HT1080 (cell line): ENCODE measurements around the gene CAB39L. TPM values are rescaled to one million over a fixed set of nuclear protein-coding genes. Genes with fewer than 3 reads are reported as not detected.

Experiments
- DNase-seq: peaks from one replicate; pipeline ENCODE4 v3.0.0-alpha.2; 2015; ENCODE audit warnings: low read depth
- total RNA-seq: library from RNA; depleted of rRNA; stranded (reverse); fragments of >200 nt; shearing (Covaris generic); gene quantifications from 2 replicates; pipeline ENCODE4 v1.2.3, GENCODE V29; 2014

The CAB39L gene
- total RNA-seq, 1 experiment from 2014 or later: 2.1 TPM

DNA sequence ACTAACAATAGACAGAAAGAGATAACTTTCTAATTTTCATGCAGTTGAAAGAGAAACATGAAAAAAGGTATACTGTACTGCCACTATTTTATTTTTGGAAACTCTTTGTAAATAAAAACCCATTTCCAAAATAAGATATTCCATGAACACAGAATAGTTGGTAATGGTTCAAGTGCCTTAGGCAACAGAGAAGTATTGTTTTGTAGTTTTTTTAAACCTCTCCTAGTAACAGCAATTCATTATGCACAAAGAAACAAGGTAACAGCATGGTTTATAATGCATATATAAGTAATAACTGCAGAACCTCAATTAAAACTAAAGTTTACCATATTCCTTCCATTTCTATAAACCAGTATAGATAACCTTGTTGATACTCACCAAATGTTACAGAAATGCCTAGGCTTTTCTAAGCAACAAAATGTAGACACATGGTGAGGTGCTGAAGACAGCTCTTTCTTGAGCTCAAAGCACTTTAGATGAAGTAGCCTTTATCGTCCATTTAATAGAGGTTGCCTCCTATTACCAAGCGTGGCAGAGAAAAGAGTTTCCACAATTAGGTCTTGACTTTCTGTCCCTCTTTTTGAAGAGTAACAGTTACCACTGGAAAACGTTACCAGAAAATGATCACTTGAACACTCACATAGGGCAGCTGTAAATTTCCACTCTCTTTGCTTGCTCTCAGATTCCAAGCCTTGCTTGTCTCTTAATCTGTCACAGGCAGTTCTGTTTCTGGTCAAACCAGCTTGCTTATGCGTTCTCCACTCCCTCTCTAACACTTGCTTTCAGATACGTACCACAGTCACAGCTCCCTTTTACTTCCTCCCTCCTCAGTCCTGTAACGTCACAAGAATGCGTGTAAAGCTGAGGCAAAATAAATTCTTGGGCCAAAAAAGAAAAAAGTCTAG lies 42.9 kb downstream of the CAB39L start:
- DNase-seq: no peak

DNA sequence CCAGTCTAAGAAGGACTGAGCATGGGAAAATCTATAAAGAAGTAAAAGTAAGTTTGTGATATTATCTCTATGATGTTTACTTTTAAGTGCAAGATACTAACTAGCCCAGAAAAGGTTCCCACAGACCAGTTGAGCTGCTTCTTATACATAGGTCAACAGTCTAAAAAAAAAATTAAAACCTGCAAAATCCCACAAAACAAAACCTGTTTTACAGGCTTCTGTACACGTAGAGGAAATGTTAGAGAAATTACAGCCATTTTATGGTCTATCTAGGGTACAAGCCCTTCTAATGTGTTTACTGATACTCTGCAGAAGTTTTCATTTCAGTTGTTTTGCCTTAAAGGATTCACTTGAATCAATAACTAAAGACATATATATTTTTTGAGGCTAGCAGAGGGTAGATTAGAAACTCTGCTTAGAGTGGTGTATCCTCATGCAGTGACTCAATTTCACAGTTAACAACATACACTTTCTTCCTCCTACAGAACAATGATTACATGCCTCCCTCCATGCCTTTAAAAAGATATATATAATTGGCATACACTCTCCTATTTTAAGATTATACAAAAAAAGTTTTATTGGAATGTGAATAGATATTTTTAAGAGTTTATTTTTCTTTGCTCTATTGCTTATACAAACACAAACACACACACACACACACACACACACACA lies 43.9 kb downstream of the CAB39L start:
- DNase-seq: no peak

- DNase-seq: no peak
Observed at GRCh38 chr13:49395878-49396380, 47.9 kb downstream of the CAB39L start.

- DNase-seq: no peak
Observed at GRCh38 chr13:49395451-49395865, 48.4 kb downstream of the CAB39L start.

- no peak for DNase-seq
Observed at GRCh38 chr13:49388091-49388635, 55.7 kb downstream of the CAB39L start.

DNA sequence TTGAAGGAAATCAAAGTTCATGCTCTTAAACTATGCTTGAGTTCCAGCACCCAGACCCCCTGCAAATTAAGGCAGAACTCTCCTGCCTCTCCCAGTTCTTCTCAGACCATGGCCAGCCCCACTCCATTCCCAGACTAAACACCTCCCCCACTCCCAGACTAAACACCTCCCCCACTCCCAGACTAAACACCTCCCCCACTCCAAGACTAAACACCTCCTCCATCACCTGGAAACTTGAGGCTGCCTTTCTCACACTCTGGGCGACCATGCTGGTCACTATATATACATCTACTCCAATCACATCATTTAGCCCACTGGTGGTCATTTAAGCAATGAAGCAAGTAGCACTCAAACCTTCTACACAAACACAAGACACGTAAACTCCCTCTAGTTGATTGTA lies 57.2 kb downstream of the CAB39L start:
- no peak for DNase-seq

DNA sequence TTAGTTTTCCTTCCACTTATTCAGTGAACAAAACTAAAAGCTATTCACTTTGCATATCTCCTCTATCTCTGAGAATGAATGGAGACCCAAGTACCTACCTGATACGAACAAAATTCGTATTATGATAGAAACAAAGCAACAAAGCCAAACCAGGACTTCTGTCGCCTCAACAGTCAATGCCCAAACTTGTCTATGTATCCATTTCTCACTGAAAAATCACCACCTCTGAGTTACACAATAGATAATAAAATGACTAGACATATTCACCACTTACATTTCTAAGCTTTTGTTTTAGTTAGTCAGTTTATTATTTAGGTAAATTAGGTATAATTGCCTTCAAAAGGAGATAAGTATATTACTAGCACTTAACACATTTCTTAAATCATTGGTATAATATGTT lies 67.7 kb downstream of the CAB39L start:
- no peak for DNase-seq

- DNase-seq: peak; percentile 72
Observed at GRCh38 chr13:49374585-49375290, 69.1 kb downstream of the CAB39L start.

GRCh38 chr13:49373716-49374115 lies 70.1 kb downstream of the CAB39L start:
- DNase-seq: no peak

DNA sequence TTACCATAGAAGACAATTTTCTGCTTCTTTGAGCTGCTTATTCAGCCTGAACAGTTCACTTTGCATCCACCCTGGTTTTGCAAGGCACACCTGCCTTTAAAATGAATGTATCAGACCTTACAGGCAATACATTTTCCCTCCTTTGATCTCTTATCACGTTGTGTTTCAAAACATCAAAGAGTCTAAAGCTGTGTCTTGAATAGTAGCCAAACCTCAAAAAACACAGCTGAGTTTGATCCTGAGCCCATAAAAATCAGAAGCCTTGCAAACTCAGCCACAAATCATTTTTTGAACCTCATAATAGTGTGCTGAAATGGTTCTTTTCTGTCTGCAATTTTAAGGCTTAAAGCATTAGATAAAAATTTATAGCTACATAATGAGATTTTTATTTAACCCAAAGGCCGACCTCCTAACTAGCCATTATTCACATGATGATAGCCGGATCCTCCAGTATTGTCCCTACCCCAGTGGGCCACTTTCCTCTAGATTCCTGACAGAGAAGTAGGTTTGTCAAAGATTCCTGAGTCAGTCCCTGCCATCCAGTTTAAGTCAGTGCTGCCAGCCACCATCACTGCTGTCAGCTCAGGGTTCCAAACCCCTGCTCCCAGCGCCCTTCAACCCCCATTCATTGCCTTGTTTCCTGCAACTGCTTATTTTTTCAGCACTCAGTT lies 71.8 kb downstream of the CAB39L start:
- no peak for DNase-seq

DNA sequence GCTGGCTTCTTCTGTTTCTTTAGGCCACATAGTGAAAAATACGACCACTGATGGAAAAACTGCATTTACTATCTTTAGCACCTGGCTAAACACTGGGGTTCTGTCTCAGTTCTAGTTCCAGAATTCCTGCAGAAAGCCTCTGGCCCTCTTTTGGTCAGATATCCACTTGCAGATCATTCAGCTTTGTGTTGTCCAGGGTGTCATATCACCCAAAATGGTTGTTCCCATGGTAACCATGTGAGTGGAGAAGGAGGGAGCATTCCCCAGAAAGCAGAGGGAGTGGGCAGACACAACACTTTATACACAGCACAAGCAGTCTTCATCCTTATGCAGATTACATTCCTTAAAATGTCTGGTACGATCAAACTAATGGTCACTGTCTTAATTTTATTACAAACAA lies 73.5 kb downstream of the CAB39L start:
- no peak for DNase-seq

- DNase-seq: no peak
Observed at GRCh38 chr13:49369866-49370265, 74.0 kb downstream of the CAB39L start.

DNA sequence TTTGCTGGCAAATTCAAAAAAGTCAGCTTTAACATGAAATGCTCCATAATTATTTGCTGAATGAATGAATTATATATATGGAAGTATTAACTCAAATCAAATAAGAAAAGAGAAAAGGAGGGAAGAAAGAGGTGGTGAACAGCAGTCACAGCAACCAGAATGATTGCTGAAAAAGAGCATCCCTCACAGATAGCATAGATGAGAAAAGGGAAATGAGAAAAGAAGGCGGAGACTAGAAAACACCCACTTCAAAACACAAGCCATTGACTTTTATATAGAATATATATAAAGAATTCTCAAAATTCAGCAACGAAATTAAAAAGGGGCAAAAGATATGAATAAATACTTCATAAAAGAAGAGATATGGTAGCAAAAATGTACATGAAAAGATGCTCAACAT lies 75.2 kb downstream of the CAB39L start:
- no peak for DNase-seq

DNA sequence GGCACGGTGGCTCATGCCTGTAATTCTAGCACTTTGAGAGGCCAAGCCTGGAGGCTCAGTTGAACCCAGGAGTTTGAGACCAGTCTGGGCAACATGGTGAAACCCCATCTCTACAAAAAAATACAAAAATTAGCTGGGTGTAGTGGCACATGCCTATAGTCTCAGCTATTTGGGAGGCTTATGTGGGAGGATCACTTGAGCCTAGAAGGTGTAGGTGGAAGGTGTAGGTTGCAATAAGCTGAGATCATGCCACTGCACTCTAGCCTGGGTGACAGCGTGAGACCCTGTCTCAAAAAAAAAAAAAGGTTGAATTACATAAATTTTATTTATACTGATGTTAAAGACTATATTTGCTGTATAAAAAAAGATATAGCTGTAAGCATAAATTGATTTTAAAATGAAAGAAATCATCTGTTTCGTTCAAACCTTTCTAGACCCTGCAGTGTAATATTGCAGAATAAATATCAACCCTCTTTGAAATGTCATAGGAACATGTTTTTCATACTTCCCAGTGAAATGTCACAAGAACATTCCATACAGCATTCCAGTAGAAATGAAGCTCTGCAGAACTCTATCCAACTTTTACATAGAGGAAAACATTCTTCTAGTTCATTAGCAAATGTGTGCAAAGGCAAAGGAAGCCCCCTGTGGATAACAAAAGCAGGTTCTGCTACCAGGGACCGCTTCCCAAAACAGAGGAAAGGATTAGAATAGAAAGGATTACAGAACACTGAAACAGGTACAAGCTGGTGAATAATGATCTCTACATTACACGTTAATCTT lies 76.0 kb downstream of the CAB39L start:
- DNase-seq: no peak

DNA sequence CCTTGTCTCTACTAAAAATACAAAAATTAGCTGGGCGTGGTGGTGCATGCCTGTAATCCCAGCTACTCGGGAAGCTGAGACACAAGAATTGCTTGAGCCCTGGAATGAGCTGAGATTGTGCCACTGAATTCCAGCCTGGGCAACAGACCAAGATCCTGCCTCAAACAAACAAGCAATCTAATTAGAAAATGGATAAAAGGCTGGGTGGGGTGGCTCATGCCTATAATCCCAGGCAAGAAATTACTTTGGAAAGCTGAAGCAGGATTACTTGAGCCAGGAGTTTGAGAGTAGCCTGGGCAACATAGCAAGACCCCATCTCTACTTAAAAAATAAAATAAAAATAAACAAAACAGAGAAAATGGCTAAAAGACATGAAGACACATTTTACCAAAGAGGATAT lies 77.0 kb downstream of the CAB39L start:
- no peak for DNase-seq

DNA sequence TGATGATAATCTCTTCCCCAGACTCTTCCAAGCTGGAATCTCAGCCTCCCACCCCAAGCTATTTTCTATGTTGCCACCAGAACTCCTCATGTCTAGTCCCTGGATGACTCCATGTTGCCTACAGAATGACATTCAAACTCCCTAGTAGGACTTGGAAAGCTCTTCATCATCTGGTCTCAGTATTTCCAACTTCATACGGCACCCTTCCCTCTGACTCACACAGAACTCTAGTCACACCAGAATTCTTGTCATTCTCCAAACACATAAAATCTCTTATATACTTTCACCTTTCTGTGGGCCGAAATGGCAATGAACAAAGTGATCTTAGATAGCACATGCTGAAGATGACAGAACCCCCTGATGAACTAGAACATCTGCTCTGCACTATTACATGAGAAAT lies 86.2 kb downstream of the CAB39L start:
- peak; percentile 41 for DNase-seq

DNA sequence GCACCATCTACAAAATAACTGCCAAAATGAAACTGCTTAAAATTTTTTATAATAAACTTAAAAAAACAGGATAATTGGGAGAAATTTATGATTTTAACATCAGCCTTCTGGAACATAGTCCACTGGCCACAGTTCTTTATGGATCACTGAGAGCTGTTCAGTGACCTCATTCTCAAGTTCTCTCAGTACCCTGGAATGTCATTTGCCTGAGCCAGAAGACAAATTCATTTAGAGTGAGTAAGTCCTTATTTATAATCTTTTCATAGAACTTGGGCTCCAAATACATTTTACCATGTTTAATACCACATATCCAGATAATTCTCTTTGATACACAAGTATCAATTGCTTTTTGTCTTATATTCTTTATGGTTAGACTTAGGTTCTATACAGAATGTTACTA lies 87.6 kb downstream of the CAB39L start:
- peak; percentile 58 for DNase-seq

- no peak for DNase-seq
Observed at GRCh38 chr13:49354719-49355118, 89.1 kb downstream of the CAB39L start.

DNA sequence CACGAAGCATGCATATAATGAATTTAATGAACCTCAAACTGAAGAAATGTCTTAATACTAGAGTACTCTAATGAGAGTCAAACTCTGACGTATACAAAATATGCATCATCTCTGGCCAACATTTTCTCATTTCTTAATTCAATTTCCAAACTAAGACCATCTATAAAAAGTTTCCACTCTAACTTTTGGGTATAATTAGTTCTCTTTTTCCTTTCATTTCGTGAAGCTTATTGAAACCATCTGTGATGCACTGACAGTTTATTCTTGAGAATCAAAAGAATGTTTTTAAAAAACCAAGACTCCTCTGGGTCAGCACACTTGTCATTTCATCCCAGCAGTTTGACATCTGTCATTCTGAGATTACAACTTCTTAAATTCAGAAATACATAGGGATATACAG lies 90.0 kb downstream of the CAB39L start:
- no peak for DNase-seq

DNA sequence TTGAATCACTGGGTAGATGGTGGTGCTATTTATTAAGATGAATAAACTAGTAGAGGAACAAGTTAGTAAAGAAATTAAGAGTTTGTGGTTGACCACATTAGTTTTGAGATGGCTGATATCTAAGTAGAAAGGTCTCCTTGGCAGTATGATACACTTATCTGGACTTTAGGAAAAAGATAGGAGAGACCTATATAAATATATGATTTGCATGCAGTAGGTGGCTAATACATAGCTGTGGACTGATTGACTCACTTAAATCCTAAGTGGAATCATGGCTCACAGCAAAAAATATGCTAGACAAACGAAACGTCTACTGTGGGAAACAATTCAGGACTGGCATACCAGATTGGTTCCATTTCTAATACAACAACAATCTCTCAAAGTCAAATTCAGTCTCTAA lies 92.0 kb downstream of the CAB39L start:
- DNase-seq: no peak
